ENCODE data around the gene TPRX1.

DNA sequence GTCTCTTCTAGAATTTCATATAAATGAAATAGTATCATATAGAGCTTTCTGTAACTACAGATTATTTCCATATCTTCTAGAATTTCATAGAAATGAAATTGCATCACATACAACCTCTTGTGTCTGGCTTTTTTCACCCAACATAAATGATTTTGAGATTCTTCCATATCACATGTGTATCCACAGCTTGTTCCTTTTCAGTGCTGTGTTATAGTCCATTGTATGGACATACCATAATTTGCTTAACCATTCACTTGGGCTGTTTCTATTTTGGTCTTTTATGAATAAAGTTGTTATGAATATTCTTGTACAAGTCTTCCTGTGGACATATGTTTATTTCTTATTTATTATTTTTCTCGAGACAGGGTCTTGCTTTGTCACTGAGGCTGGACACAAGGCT, 11.7 kb downstream of the TPRX1 start:
- TF ChIP-seq, protein P1, sequence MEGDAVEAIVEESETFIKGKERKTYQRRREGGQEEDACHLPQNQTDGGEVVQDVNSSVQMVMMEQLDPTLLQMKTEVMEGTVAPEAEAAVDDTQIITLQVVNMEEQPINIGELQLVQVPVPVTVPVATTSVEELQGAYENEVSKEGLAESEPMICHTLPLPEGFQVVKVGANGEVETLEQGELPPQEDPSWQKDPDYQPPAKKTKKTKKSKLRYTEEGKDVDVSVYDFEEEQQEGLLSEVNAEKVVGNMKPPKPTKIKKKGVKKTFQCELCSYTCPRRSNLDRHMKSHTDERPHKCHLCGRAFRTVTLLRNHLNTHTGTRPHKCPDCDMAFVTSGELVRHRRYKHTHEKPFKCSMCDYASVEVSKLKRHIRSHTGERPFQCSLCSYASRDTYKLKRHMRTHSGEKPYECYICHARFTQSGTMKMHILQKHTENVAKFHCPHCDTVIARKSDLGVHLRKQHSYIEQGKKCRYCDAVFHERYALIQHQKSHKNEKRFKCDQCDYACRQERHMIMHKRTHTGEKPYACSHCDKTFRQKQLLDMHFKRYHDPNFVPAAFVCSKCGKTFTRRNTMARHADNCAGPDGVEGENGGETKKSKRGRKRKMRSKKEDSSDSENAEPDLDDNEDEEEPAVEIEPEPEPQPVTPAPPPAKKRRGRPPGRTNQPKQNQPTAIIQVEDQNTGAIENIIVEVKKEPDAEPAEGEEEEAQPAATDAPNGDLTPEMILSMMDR (conservative IDR thresholded peaks at IDR 0.05; ENCODE audit: low read length), result no peak
- no peak for TF ChIP-seq EZH2phosphoT487 (IDR thresholded peaks at IDR 0.05; ENCODE audit: borderline replicate concordance, low read depth, low read length)
